Astrocyte of the spinal cord (primary cell): ENCODE data around the gene MED28.
"Not testable (repeated sequence)": the region's sequence is repeated elsewhere in the genome, so short reads cannot be mapped to it uniquely, and the experiment has no call there.

ENCODE experiments used
- DNase-seq: peaks from one replicate; pipeline ENCODE4 v3.0.0; 2011; ENCODE audit warnings: low read depth, low spot score
- H3K4me3 ChIP-seq: 2 replicates; pipeline ENCODE4 v1.5.1; 2011; ENCODE audit warnings: low read depth, mild to moderate bottlenecking, low read length, moderate library complexity
- in situ Hi-C: cut with HindIII; loops from 2 replicates; pipeline ENCODE4 v1.10.0; 2017; ENCODE audit warnings: low sequenced_read_pairs
- TF ChIP-seq, protein P1 (sequence below): IDR thresholded peaks from 2 replicates; pipeline ENCODE4 v1.5.1; 2012; ENCODE audit warnings: low read depth, mild to moderate bottlenecking, low read length, inconsistent platforms

Gene MED28

DNA sequence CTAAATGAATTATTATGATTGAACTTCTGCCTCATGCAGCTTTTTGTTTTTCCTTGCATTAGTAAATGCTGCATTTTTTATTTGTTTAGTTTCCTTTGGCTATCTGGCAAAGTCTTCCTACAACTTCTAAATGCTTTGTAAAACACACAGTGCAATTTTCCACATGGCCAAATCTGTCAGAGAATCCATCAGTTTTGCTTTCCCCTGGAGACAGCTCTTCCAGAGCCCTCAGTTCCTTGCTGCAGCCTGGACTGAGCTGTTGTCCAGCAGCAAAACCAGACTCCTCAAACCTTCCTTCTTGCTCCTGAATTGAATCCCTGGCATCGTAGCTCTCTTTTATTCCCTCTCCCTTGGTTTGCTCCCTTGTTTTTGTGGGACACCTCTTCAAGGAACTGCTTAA lies 42.6 kb downstream of the MED28 start:
- no peak overlapping the region for H3K4me3 ChIP-seq
- in situ Hi-C loops = no loop called here
- DNase-seq = no peak
- TF ChIP-seq, protein P1, sequence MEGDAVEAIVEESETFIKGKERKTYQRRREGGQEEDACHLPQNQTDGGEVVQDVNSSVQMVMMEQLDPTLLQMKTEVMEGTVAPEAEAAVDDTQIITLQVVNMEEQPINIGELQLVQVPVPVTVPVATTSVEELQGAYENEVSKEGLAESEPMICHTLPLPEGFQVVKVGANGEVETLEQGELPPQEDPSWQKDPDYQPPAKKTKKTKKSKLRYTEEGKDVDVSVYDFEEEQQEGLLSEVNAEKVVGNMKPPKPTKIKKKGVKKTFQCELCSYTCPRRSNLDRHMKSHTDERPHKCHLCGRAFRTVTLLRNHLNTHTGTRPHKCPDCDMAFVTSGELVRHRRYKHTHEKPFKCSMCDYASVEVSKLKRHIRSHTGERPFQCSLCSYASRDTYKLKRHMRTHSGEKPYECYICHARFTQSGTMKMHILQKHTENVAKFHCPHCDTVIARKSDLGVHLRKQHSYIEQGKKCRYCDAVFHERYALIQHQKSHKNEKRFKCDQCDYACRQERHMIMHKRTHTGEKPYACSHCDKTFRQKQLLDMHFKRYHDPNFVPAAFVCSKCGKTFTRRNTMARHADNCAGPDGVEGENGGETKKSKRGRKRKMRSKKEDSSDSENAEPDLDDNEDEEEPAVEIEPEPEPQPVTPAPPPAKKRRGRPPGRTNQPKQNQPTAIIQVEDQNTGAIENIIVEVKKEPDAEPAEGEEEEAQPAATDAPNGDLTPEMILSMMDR = no peak

GRCh38 chr4:17657849-17658248 lies 43.4 kb downstream of the MED28 start:
- no peak for DNase-seq
- no peak overlapping the region for H3K4me3 ChIP-seq
- in situ Hi-C loops = no loop called here
- TF ChIP-seq, protein P1 = no peak

DNA sequence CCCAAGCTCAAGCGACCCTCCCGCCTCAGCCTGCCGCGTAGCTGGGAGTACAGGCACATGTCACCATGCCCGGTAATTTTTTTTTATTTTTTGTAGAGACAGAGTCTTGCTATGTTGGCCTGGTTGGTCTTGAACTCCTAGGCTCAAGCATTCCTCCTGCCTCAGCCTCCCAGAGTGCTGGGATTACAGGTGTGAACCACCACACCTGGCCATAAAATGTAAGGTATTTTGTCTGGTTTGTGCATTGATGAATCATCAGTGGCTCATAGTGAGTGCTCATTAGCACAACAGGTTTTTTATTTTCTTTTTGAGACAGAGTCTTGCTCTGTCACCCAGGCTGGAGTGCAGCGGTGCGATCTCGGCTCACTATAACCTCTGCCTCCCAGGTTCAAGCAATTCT lies 44.8 kb downstream of the MED28 start:
- DNase-seq, H3K4me3 ChIP-seq, in situ Hi-C loops: not testable (repeated sequence)

DNA sequence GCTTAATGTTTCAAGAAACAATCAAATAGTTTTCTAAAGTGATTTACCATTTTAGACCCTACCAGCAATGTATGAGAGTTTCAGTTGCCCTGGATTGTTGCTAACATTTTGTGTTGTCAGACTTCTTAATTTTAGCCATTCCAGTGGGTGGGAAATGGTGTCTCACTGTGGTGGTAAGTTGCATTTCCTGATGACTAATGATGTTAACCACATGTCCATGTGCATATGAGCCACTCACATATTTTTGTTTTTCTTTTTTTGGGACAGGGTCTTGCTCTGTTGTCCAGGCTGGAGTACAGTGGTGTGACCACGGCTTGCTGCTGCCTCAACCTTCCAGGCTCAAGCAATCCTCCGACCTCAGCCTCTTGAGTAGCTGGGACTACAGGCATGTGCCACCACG lies 48.3 kb downstream of the MED28 start:
- in situ Hi-C loops = no loop called here
- TF ChIP-seq, protein P1 = no peak
- no peak overlapping the region for H3K4me3 ChIP-seq
- peak; percentile 16 for DNase-seq

- no peak for DNase-seq
- in situ Hi-C loops = no loop called here
- H3K4me3 ChIP-seq = no peak overlapping the region
- TF ChIP-seq, protein P1 = no peak
Observed at GRCh38 chr4:17664755-17665154, 50.3 kb downstream of the MED28 start.

DNA sequence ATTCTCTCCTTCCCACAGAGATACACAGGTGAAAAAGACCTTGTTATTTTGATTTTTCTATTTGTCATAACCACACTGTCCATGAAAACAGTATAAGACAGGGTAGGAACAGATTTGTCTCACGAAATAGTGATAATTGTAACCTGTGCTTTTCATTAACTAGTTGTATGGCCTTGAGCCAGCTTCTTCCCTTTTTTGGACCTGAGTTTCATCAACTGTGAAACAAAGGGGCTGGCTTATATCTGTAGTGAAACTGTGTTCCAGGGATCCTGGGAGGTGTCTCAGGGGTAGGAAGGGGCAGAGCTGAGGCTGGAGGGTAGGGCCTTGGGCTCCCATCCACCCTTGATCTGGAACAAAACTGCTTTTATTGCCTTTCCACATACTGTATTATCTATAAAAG lies 50.9 kb downstream of the MED28 start:
- H3K4me3 ChIP-seq = no peak overlapping the region
- in situ Hi-C loops = no loop called here
- TF ChIP-seq, protein P1 = no peak
- DNase-seq = no peak

DNA sequence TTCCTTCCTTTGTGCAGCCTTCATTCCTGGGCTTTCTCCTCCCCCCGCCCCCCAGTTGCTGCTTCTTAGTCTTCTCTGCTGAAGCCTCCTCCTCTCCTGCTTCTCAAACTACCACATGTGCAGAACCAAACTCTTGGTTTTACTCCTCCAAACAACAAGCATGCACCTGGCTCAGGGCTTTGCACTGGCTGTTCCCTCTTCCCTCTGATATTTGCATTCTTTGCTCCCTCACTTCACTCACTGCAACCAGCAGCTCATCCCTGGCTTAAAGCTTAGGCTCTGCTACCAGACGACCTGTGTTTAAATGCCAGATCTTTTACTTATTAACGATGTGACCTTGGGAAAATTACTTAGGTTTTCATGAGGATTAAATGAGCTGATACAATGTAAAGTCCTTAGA lies 51.4 kb downstream of the MED28 start:
- no peak overlapping the region for H3K4me3 ChIP-seq
- in situ Hi-C loops = no loop called here
- no peak for DNase-seq
- TF ChIP-seq, protein P1 = no peak
